Hepatocyte (in vitro differentiated cells): Measurements from ENCODE around the gene DIP2C. TPM values are rescaled to one million over a fixed set of nuclear protein-coding genes. Genes with fewer than 3 reads are reported as not detected.
A peak's percentile ranks its signal among the peaks of the same experiment; 100 is the strongest.

Experiments
- DNase-seq: peaks from one replicate; pipeline ENCODE4 v3.0.0-alpha.2; 2016; ENCODE audit warnings: low spot score
- H2AFZ ChIP-seq: fragments of 200-600 bp; sonication (generic); 2 replicates; pipeline ENCODE4 v1.6.0; 2016; ENCODE audit warnings: antibody characterized with exemption, mild to moderate bottlenecking
- H3K27ac ChIP-seq: fragments of 200-600 bp; sonication (generic); 2 replicates; pipeline ENCODE4 v1.5.1; 2016; ENCODE audit warnings: mild to moderate bottlenecking
- H3K27me3 ChIP-seq: fragments of 200-600 bp; sonication (generic); 2 replicates; pipeline ENCODE4 v1.6.1; 2016
- H3K36me3 ChIP-seq: fragments of 200-600 bp; sonication (generic); replicated peaks from 2 replicates; pipeline ENCODE4 v1.5.1; 2016; ENCODE audit warnings: low read depth; ENCODE audit not compliant: insufficient read depth
- H3K4me1 ChIP-seq: fragments of 200-600 bp; sonication (generic); 2 replicates; pipeline ENCODE4 v1.5.1; 2016; ENCODE audit warnings: mild to moderate bottlenecking, moderate library complexity; ENCODE audit not compliant: insufficient read depth
- H3K4me2 ChIP-seq: fragments of 200-600 bp; sonication (generic); 2 replicates; pipeline ENCODE4 v1.6.0; 2016
- H3K4me3 ChIP-seq: fragments of 200-600 bp; sonication (generic); 2 replicates; pipeline ENCODE4 v1.5.1; 2016; ENCODE audit warnings: mild to moderate bottlenecking
- H3K79me2 ChIP-seq: fragments of 200-600 bp; sonication (generic); 2 replicates; pipeline ENCODE4 v1.6.0; 2017; ENCODE audit warnings: mild to moderate bottlenecking
- H3K9me2 ChIP-seq: fragments of 200-600 bp; sonication (generic); replicated peaks from 2 replicates; pipeline ENCODE4 v1.6.0; 2017; ENCODE audit warnings: mild to moderate bottlenecking; ENCODE audit not compliant: insufficient read depth
- H3K9me3 ChIP-seq: fragments of 200-600 bp; sonication (generic); 2 replicates; pipeline ENCODE4 v1.5.1; 2016; ENCODE audit warnings: low read depth, mild to moderate bottlenecking
- H4K20me1 ChIP-seq: fragments of 200-600 bp; sonication (generic); 2 replicates; pipeline ENCODE4 v1.6.0; 2016; ENCODE audit warnings: mild to moderate bottlenecking; ENCODE audit not compliant: insufficient read depth, poor library complexity, severe bottlenecking
- CTCF ChIP-seq: fragments of 200-600 bp; sonication (generic); IDR thresholded peaks from 2 replicates; pipeline ENCODE4 v1.5.1; 2016; ENCODE audit warnings: antibody characterized with exemption, mild to moderate bottlenecking; ENCODE audit not compliant: poor library complexity
- EZH2 ChIP-seq: fragments of 200-600 bp; sonication (generic); IDR thresholded peaks from 2 replicates; pipeline ENCODE4 v1.6.1; 2016; ENCODE audit warnings: antibody characterized with exemption, mild to moderate bottlenecking, borderline replicate concordance
- EZH2phosphoT487 ChIP-seq: fragments of 200-600 bp; sonication (generic); IDR thresholded peaks from one replicate; pipeline ENCODE4 v1.6.1; 2018; ENCODE audit warnings: antibody characterized with exemption, mild to moderate bottlenecking, low read depth, moderate library complexity; ENCODE audit not compliant: unreplicated experiment, severe bottlenecking
- WGBS: methylation state at CpG from one replicate; pipeline ENCODE4 v1.1.6; 2016; ENCODE audit warnings: low lambda C conversion rate; ENCODE audit errors: missing lambda C conversion rate; 5-methylcytosine and 5-hydroxymethylcytosine counted together
- polyA plus RNA-seq: library from polyadenylated mRNA; unstranded; fragments of >200 nt; fragmentation: Nextera tagmentation; extraction: Ambion mirVana; gene quantifications from 2 replicates; pipeline ENCODE4 v1.2.1, GENCODE V29; 2016
- total RNA-seq: library from RNA; depleted of rRNA; stranded (reverse); fragments of >200 nt; gene quantifications from 2 replicates; pipeline ENCODE4 v1.2.3, GENCODE V29; 2014

The DIP2C gene
- total and polyA plus RNA-seq, 2 experiments from 2014 or later = 11.1 to 12.8 TPM

GRCh38 chr10:666237-667012 lies 23.0 kb downstream of the DIP2C start:
- Histone ChIP-seq H3K9me3 (no peaks in the 10 kb centered on the region), H3K79me2 (peaks cover 95% of the 10 kb centered on the region), H3K4me1 (peaks cover 6% of the 10 kb centered on the region), H3K27ac (no peak overlapping the region), H3K4me3 (no peak overlapping the region), H3K27me3 (no peaks in the 10 kb centered on the region), H2AFZ (no peak overlapping the region), H3K36me3 (no peaks in the 10 kb centered on the region), H3K4me2 (peak overlapping the region; percentile 59), H3K9me2 (no peaks in the 10 kb centered on the region), H4K20me1 (peaks cover 70% of the 10 kb centered on the region)
- TF ChIP-seq CTCF (no peak), EZH2phosphoT487 (no peak), EZH2 (no peak)
- 95% methylated on average over 33 of the region's 37 CpGs for WGBS
- DNase-seq = no peak

- H3K36me3 ChIP-seq = no peaks in the 10 kb centered on the region
- H4K20me1 ChIP-seq = peaks cover 74% of the 10 kb centered on the region
- H3K9me2 ChIP-seq = no peaks in the 10 kb centered on the region
- peaks cover 14% of the 10 kb centered on the region for H3K4me1 ChIP-seq
- 76% methylated on average over 30 of the region's 30 CpGs for WGBS
- H2AFZ ChIP-seq = no peak overlapping the region
- H3K27ac ChIP-seq = no peak overlapping the region
- DNase-seq = no peak
- H3K4me2 ChIP-seq = peak overlapping the region; percentile 59
- H3K9me3 ChIP-seq = no peaks in the 10 kb centered on the region
- H3K4me3 ChIP-seq = no peak overlapping the region
- no peaks in the 10 kb centered on the region for H3K27me3 ChIP-seq
- peaks cover 99% of the 10 kb centered on the region for H3K79me2 ChIP-seq
- TF ChIP-seq CTCF (no peak), EZH2 (no peak), EZH2phosphoT487 (no peak)
Observed at GRCh38 chr10:665579-666091, 23.8 kb downstream of the DIP2C start.

GRCh38 chr10:664893-665292 lies 24.6 kb downstream of the DIP2C start:
- 98% methylated on average over 4 of the region's 4 CpGs for WGBS

More at GRCh38 chr10:664893-665292, 24.6 kb downstream of the DIP2C start:
- peaks cover 21% of the 10 kb centered on the region for H3K4me1 ChIP-seq
- H3K79me2 ChIP-seq = peaks cover 97% of the 10 kb centered on the region
- H2AFZ ChIP-seq = no peak overlapping the region
- no peak overlapping the region for H3K4me2 ChIP-seq
- no peaks in the 10 kb centered on the region for H3K9me3 ChIP-seq
- H3K4me3 ChIP-seq = no peak overlapping the region
- no peak for TF ChIP-seq EZH2
- TF ChIP-seq CTCF = no peak
- TF ChIP-seq EZH2phosphoT487 = no peak
- no peaks in the 10 kb centered on the region for H3K9me2 ChIP-seq
- H3K27me3 ChIP-seq = no peaks in the 10 kb centered on the region
- H3K36me3 ChIP-seq = no peaks in the 10 kb centered on the region
- DNase-seq = no peak
- H3K27ac ChIP-seq = no peak overlapping the region
- H4K20me1 ChIP-seq = peaks cover 75% of the 10 kb centered on the region
